ENCODE data around the gene BMPR1A. TPM values are rescaled to one million over a fixed set of nuclear protein-coding genes. Genes with fewer than 3 reads are reported as not detected.

BMPR1A gene
- total and polyA plus RNA-seq, 7 experiments from 2014 or later = 2.1 to 11.3 (median 5.6) TPM

DNA sequence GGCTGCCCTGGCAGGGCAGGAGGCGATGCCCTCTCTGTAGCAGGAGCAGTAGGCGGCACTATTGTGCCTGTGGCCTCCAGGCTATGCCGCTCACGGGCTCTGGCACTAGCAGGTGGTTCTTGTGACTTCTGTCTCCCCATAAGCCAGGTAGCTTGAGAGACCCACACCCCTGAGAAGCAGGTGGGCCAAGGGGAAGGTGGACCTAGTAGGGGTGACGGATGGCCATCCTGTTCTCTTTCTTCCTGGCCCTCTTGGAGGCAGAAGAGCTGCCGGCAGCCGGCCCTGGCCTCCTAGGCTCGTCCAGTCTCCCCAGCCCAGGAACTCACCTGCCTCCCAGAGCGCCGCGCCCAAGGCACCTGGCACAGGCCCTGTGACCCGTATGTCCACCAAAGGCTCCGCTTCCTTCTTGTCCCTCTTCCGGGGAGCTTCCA lies 185.6 kb downstream of the BMPR1A start:
- H3K27ac Mint-ChIP-seq = no peak overlapping the region
- no peak overlapping the region for H3K27ac ChIP-seq (ENCODE audit: low read depth, low read length)
- no peaks in the 10 kb centered on the region for H3K4me1 ChIP-seq (ENCODE audit: control insufficient read depth in 2 of 2, insufficient read depth in 2 of 2, low read length in 2 of 2)
- H3K9me3 Mint-ChIP-seq = peaks cover 0 to 3% (median 0%) of the 10 kb centered on the region in 11 donors
- peaks cover 0 to 7% (median 0%) of the 10 kb centered on the region in 5 donors for H3K27me3 Mint-ChIP-seq
- no peaks in the 10 kb centered on the region for H3K36me3 Mint-ChIP-seq
- no peak overlapping the region for H3K4me3 ChIP-seq (ENCODE audit: low read length)
- ChIA-PET CTCF (interaction anchor here (1.9 to 8.1 kb wide), 2 partner anchors 8 to 26 kb away, joined by 6 to 90 read pairs; partner anchors contain the start of gene ADIRF), POLR2A (interaction anchor here (1.0 to 1.1 kb wide), 3 partner anchors 9 to 29 kb away, joined by 3 to 4 read pairs (median 3); no protein-coding TSS in a partner anchor)
- H3K4me3 Mint-ChIP-seq = no peak overlapping the region
- ATAC-seq (no peak), DNase-seq (no peak)
- H3K9me3 ChIP-seq (ENCODE audit: control insufficient read depth in 2 of 3, low read length in 3 of 3) = no peaks in the 10 kb centered on the region
- H3K27me3 ChIP-seq (ENCODE audit: control insufficient read depth in 2 of 2, insufficient read depth in 2 of 2, low read length in 2 of 2) = no peaks in the 10 kb centered on the region
- no peaks in the 10 kb centered on the region for H3K36me3 ChIP-seq (ENCODE audit: control insufficient read depth in 2 of 3, insufficient read depth in 3 of 3, low read length in 3 of 3)
- intact Hi-C loops (cut with micrococcal nuclease) = loop anchor here in 1 of 2 donors (10.0 kb wide), 1 partner anchor 263 kb away; no protein-coding TSS in a partner anchor
- peaks cover 0 to 23% (median 10%) of the 10 kb centered on the region in 7 donors for H3K4me1 Mint-ChIP-seq

DNA sequence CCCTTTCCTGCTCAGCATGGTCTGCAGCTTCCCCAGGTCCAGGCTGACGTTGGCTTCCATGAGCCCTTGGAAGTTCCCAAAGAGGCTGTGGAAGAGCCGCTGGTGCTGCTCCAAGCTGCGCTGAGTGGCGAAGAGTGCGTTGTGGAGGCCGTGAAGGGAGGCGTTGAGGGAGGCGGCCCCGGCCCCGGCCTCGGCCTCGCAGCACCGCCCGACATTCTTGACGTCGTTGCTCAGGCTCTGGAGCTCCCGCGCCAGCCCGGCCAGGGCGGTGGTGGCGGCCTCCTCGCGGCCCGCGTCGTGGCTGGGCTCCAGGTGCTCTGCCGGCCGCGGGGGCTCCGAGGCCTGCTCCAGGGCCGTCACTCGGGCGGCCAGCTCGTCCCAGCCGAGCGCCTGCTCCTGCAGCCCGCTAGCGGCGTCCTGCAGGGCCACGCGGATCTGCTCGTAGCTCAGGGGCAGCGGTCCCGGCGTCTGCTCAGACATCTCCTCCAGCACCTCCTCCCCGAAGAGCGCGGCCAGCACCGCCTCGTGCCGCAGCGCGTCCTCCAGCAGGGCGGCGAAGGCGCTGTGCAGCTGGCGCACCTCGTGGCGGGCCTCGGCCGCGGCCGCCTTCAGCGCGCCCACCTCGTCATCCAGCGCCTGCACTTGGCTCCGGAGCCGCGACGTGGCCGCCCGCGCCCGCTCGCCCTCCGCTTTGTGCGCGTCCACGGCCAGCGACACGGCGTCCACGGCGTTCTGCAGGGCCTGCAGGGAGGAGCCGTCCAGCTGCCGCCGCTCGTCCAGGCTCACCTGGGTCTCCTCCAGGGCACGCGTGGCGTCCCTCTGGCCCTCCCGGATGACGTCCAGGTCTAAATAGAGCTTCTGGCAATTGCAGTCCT lies 186.3 kb downstream of the BMPR1A start:
- Histone ChIP-seq H3K36me3 (ENCODE audit: control insufficient read depth in 2 of 3, insufficient read depth in 3 of 3, low read length in 3 of 3) (no peaks in the 10 kb centered on the region), H3K27me3 (ENCODE audit: control insufficient read depth in 2 of 2, insufficient read depth in 2 of 2, low read length in 2 of 2) (no peaks in the 10 kb centered on the region), H3K4me1 (ENCODE audit: control insufficient read depth in 2 of 2, insufficient read depth in 2 of 2, low read length in 2 of 2) (no peaks in the 10 kb centered on the region), H3K4me3 (ENCODE audit: low read length) (no peak overlapping the region), H3K27ac (ENCODE audit: low read depth, low read length) (no peak overlapping the region), H3K9me3 (ENCODE audit: control insufficient read depth in 2 of 3, low read length in 3 of 3) (no peaks in the 10 kb centered on the region)
- CTCF ChIA-PET = interaction anchor here (1.1 to 8.1 kb wide), 3 partner anchors 15 to 25 kb away, joined by 3 to 90 read pairs (median 3); partner anchors contain the start of genes ADIRF and MMRN2
- H3K4me3 Mint-ChIP-seq = no peak overlapping the region
- no peaks in the 10 kb centered on the region for H3K36me3 Mint-ChIP-seq
- H3K9me3 Mint-ChIP-seq = peaks cover 0 to 3% (median 0%) of the 10 kb centered on the region in 11 donors
- no peak overlapping the region for H3K27ac Mint-ChIP-seq
- no peak for DNase-seq
- peaks cover 0 to 23% (median 12%) of the 10 kb centered on the region in 7 donors for H3K4me1 Mint-ChIP-seq
- no peak for ATAC-seq
- intact Hi-C loops (cut with micrococcal nuclease) = loop anchor here in 1 of 2 donors (10.0 kb wide), 1 partner anchor 262 kb away; no protein-coding TSS in a partner anchor
- peaks cover 0 to 6% (median 0%) of the 10 kb centered on the region in 5 donors for H3K27me3 Mint-ChIP-seq
- POLR2A ChIA-PET = interaction anchor here (1.0 to 1.1 kb wide), 4 partner anchors 8 to 28 kb away, joined by 3 to 4 read pairs (median 4); no protein-coding TSS in a partner anchor

- Histone ChIP-seq H3K27ac (ENCODE audit: low read depth, low read length) (no peak overlapping the region), H3K9me3 (ENCODE audit: control insufficient read depth in 2 of 3, low read length in 3 of 3) (no peaks in the 10 kb centered on the region), H3K27me3 (ENCODE audit: control insufficient read depth in 2 of 2, insufficient read depth in 2 of 2, low read length in 2 of 2) (no peaks in the 10 kb centered on the region), H3K4me3 (ENCODE audit: low read length) (no peak overlapping the region), H3K36me3 (ENCODE audit: control insufficient read depth in 2 of 3, insufficient read depth in 3 of 3, low read length in 3 of 3) (no peaks in the 10 kb centered on the region), H3K4me1 (ENCODE audit: control insufficient read depth in 2 of 2, insufficient read depth in 2 of 2, low read length in 2 of 2) (no peaks in the 10 kb centered on the region)
- DNase-seq = no peak
- H3K4me1 Mint-ChIP-seq = peaks cover 5 to 28% (median 15%) of the 10 kb centered on the region in 7 donors
- CTCF ChIA-PET = interaction anchor here (0.8 to 8.1 kb wide), 4 partner anchors 14 to 25 kb away, joined by 3 to 90 read pairs (median 3); partner anchors contain the start of genes ADIRF and MMRN2
- H3K27me3 Mint-ChIP-seq = peaks cover 0 to 6% (median 0%) of the 10 kb centered on the region in 5 donors
- H3K36me3 Mint-ChIP-seq = peaks cover 0 to 5% (median 4%) of the 10 kb centered on the region in 5 donors
- no peak for ATAC-seq
- no peak overlapping the region for H3K4me3 Mint-ChIP-seq
- intact Hi-C loops (cut with micrococcal nuclease) = loop anchor here in 1 of 2 donors (10.0 kb wide), 1 partner anchor 261 kb away; no protein-coding TSS in a partner anchor
- peaks cover 0 to 4% (median 2%) of the 10 kb centered on the region in 11 donors for H3K9me3 Mint-ChIP-seq
- no peak overlapping the region for H3K27ac Mint-ChIP-seq
- POLR2A ChIA-PET = interaction anchor here (1.0 to 1.1 kb wide), 2 partner anchors 13 to 19 kb away, joined by 3 to 4 read pairs; no protein-coding TSS in a partner anchor
These were observed 187.1 kb downstream of the BMPR1A start for GRCh38 chr10:86943316-86944030.

DNA sequence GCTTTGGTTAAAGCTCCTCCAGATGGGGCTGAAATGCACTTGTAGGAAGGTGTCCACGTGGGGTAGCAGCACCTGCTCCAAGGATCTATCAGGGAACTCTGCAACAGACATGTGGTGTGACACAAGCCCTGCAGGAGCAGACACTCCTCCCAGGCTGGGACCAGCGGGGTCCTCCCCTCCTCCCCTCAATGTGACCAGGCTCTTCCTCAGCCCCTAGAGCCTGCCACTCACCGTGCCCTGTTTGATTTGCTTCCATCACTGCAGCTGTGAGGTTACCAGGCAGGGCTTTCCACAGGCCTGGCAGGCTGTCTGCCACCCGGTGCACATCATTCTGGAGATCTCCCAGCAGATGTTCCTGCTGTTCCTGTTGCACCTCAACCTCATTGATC lies 187.6 kb downstream of the BMPR1A start:
- Histone ChIP-seq H3K36me3 (ENCODE audit: control insufficient read depth in 2 of 3, insufficient read depth in 3 of 3, low read length in 3 of 3) (no peaks in the 10 kb centered on the region), H3K4me3 (ENCODE audit: low read length) (no peak overlapping the region), H3K27me3 (ENCODE audit: control insufficient read depth in 2 of 2, insufficient read depth in 2 of 2, low read length in 2 of 2) (no peaks in the 10 kb centered on the region), H3K27ac (ENCODE audit: low read depth, low read length) (no peak overlapping the region), H3K9me3 (ENCODE audit: control insufficient read depth in 2 of 3, low read length in 3 of 3) (no peaks in the 10 kb centered on the region), H3K4me1 (ENCODE audit: control insufficient read depth in 2 of 2, insufficient read depth in 2 of 2, low read length in 2 of 2) (peaks cover 0 to under 1% of the 10 kb centered on the region in 2 donors)
- Mint-ChIP-seq H3K4me1 (peaks cover 8 to 33% (median 16%) of the 10 kb centered on the region in 7 donors), H3K36me3 (peaks cover 0 to 6% (median 4%) of the 10 kb centered on the region in 5 donors), H3K4me3 (no peak overlapping the region), H3K27me3 (peaks cover 0 to 6% (median 0%) of the 10 kb centered on the region in 5 donors), H3K27ac (peak overlapping the region in 2 of 9 donors; percentile 11 to 28), H3K9me3 (peaks cover 0 to 6% (median 2%) of the 10 kb centered on the region in 11 donors)
- ATAC-seq (no peak), DNase-seq (no peak)
- intact Hi-C loops (cut with micrococcal nuclease) = loop anchor here in 1 of 2 donors (10.0 kb wide), 1 partner anchor 261 kb away; no protein-coding TSS in a partner anchor
- ChIA-PET POLR2A (no interaction called here), CTCF (interaction anchor here (0.8 to 8.1 kb wide), 3 partner anchors 13 to 24 kb away, joined by 3 to 90 read pairs (median 3); partner anchors contain the start of genes ADIRF and MMRN2)

DNA sequence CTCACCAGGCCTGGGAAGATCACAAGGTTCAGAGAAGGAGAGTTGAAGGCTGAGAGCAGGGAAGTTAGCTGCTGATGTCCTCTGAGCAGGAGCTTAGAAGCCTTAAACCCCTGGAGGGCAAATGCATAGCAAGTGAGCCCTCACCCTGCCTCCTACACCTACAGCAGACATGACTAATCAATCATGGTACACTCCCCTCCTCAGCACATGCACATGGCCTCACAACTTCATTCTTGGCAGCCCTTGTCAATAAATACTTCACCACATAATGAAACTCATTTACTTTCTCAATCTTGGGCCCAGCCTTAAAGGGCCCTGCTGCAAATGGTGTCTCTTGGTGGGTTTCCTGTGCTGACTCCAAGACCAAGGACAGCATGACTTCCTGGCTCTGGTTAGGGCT lies 188.1 kb downstream of the BMPR1A start:
- no peak for DNase-seq
- Histone ChIP-seq H3K36me3 (ENCODE audit: control insufficient read depth in 2 of 3, insufficient read depth in 3 of 3, low read length in 3 of 3) (no peaks in the 10 kb centered on the region), H3K4me3 (ENCODE audit: low read length) (no peak overlapping the region), H3K9me3 (ENCODE audit: control insufficient read depth in 2 of 3, low read length in 3 of 3) (no peaks in the 10 kb centered on the region), H3K27ac (ENCODE audit: low read depth, low read length) (no peak overlapping the region), H3K4me1 (ENCODE audit: control insufficient read depth in 2 of 2, insufficient read depth in 2 of 2, low read length in 2 of 2) (peaks cover 0 to 5% of the 10 kb centered on the region in 2 donors), H3K27me3 (ENCODE audit: control insufficient read depth in 2 of 2, insufficient read depth in 2 of 2, low read length in 2 of 2) (no peaks in the 10 kb centered on the region)
- peaks cover 0 to 6% (median 2%) of the 10 kb centered on the region in 11 donors for H3K9me3 Mint-ChIP-seq
- ChIA-PET POLR2A (interaction anchor here (1.3 kb wide), 1 partner anchor 22 kb away, joined by 5 read pairs; no protein-coding TSS in a partner anchor), CTCF (no interaction called here)
- H3K27ac Mint-ChIP-seq = peak overlapping the region in 2 of 9 donors; percentile 11 to 88
- no peak for ATAC-seq
- H3K27me3 Mint-ChIP-seq = peaks cover 0 to 6% (median 0%) of the 10 kb centered on the region in 5 donors
- intact Hi-C loops (cut with micrococcal nuclease) = loop anchor here in 1 of 2 donors (10.0 kb wide), 1 partner anchor 260 kb away; no protein-coding TSS in a partner anchor
- no peak overlapping the region for H3K4me3 Mint-ChIP-seq
- H3K36me3 Mint-ChIP-seq = peaks cover 0 to 6% (median 4%) of the 10 kb centered on the region in 5 donors
- H3K4me1 Mint-ChIP-seq = peaks cover 12 to 36% (median 17%) of the 10 kb centered on the region in 7 donors
